Left lung (tissue), 10 donors: ENCODE results near the gene SNX21. TPM values are rescaled to one million over a fixed set of nuclear protein-coding genes. Genes with fewer than 3 reads are reported as not detected.

Experiments
- ATAC-seq: fragments of 200-7000 bp; cut with Tn5 transposase; one replicate; pipeline ENCODE4 v1.9.1; 2020; ENCODE audit warnings: moderate library complexity
- DNase-seq, 4 donors: peaks; one replicate each; pipeline ENCODE4 v3.0.0-alpha.2; 2013 to 2020
- H3K27ac ChIP-seq, 2 donors: fragments of 200-600 bp; sonication (generic) in 1 of 2; one replicate each; pipeline versions ENCODE4 v1.5.0 to v1.8.0; 2020 to 2021
- H3K27me3 ChIP-seq, 2 donors: fragments of 200-600 bp; sonication (generic) in 1 of 2; one replicate each; pipeline versions ENCODE4 v1.5.0 to v1.8.0; 2020 to 2021
- H3K36me3 ChIP-seq, 2 donors: fragments of 200-600 bp; sonication (generic) in 1 of 2; one replicate each; pipeline versions ENCODE4 v1.5.0 to v1.8.0; 2020 to 2021
- H3K4me1 ChIP-seq, 2 donors: fragments of 200-600 bp; one replicate each; pipeline ENCODE4 v1.8.0; 2021
- H3K4me3 ChIP-seq, 2 donors: fragments of 200-600 bp; sonication (generic) in 1 of 2; one replicate each; pipeline versions ENCODE4 v1.5.0 to v1.8.0; 2020 to 2021; ENCODE audit warnings: mild to moderate bottlenecking in 1 of 2
- H3K9me3 ChIP-seq, 2 donors: fragments of 200-600 bp; sonication (generic) in 1 of 2; one replicate each; pipeline versions ENCODE4 v1.5.0 to v1.8.0; 2020 to 2021
- intact Hi-C, 2 donors: fragments of 100-400 bp; cut with DNase I; formaldehyde crosslinking; loops; one replicate each; pipeline versions ENCODE4 v1.11.2 to v1.14.2; 2022
- polyA plus RNA-seq, 6 donors: library from polyadenylated mRNA; unstranded; fragments of 120-200 nt; gene quantifications; one replicate each; pipeline ENCODE4 v1.2.1, GENCODE V29; 2013; ENCODE audit not compliant: insufficient read length in 6 of 6
- total RNA-seq, 2 donors: library from RNA; stranded (reverse); fragmentation: NEBNext Ultra II Directional; extraction: Animal tissue kit (Norgen Biotek cat#: 25700); gene quantifications; one replicate each; pipeline ENCODE4 v1.2.1, GENCODE V29; 2021
- TF ChIP-seq, protein P1 (sequence below), 2 donors: fragments of 200-600 bp; sonication (generic) in 1 of 2; IDR thresholded peaks; one replicate each; pipeline versions ENCODE4 v1.5.0 to v1.8.0; 2021; ENCODE audit warnings: antibody characterized with exemption in 2 of 2
- donor health status: DM: no; HTN: yes; CAD: no.
- donor health status: DM: no; HTN: no; CAD: no.

Gene SNX21
- total and polyA plus RNA-seq, 8 donors = 14.5 to 26.3 (median 18.7) TPM

DNA sequence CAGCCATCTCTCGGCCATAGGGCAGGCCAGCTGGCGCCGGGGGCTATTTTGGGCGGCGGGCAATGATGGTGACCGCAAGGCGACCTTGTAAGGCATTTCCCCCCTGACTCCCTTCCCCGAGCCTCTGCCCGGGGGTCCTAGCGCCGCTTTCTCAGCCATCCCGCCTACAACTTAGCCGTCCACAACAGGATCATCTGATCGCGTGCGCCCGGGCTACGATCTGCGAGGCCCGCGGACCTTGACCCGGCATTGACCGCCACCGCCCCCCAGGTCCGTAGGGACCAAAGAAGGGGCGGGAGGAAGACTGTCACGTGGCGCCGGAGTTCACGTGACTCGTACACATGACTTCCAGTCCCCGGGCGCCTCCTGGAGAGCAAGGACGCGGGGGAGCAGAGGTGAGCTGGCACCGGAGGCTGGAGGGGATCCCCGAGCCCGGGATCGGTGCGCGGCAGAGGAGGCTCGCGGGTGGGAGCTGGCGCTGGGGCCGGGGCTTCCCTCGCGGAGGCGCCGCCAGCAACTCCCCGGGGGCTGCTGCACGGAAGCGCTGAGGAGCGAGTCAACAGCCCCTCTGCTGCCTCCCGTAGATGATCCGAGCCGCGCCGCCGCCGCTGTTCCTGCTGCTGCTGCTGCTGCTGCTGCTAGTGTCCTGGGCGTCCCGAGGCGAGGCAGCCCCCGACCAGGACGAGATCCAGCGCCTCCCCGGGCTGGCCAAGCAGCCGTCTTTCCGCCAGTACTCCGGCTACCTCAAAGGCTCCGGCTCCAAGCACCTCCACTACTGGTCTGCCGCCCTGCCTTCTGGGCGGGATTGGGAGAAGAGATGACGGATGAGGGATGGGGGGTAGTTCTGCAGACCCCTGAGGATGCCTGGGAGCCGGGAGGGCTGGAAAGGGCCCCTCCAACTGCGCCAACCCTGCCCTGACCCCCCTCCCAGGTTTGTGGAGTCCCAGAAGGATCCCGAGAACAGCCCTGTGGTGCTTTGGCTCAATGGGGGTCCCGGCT, 57.7 kb downstream of the SNX21 start, which contains the start of the genes CTSA and NEURL2:
Gene CTSA, plus strand, starts transcription at position 351 of the 999 bp plus-strand sequence. Its CDS starts 234 bp downstream, at position 585.
Gene NEURL2, minus strand, starts transcription at position 224 of the 999 bp plus-strand sequence. Its CDS starts 217 bp downstream, at position 7.
- TF ChIP-seq, protein P1, sequence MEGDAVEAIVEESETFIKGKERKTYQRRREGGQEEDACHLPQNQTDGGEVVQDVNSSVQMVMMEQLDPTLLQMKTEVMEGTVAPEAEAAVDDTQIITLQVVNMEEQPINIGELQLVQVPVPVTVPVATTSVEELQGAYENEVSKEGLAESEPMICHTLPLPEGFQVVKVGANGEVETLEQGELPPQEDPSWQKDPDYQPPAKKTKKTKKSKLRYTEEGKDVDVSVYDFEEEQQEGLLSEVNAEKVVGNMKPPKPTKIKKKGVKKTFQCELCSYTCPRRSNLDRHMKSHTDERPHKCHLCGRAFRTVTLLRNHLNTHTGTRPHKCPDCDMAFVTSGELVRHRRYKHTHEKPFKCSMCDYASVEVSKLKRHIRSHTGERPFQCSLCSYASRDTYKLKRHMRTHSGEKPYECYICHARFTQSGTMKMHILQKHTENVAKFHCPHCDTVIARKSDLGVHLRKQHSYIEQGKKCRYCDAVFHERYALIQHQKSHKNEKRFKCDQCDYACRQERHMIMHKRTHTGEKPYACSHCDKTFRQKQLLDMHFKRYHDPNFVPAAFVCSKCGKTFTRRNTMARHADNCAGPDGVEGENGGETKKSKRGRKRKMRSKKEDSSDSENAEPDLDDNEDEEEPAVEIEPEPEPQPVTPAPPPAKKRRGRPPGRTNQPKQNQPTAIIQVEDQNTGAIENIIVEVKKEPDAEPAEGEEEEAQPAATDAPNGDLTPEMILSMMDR (IDR thresholded peaks at IDR 0.05) = peak in 1 of 2 donors; percentile 10
- H3K9me3 ChIP-seq = no peaks in the 10 kb centered on the region
- ATAC-seq (peak; percentile 87), DNase-seq (peak; percentile 90 to 97 (median 92))
- intact Hi-C loops = no loop called here
- no peaks in the 10 kb centered on the region for H3K27me3 ChIP-seq
- H3K36me3 ChIP-seq = peaks cover 0 to 53% of the 10 kb centered on the region in 2 donors
- H3K4me3 ChIP-seq = peak within 1 kb of the TSS; percentile 94 to 97
- peak within 1 kb of the TSS; percentile 78 to 85 for H3K27ac ChIP-seq
- H3K4me1 ChIP-seq = peaks cover 10 to 42% of the 10 kb centered on the region in 2 donors

DNA sequence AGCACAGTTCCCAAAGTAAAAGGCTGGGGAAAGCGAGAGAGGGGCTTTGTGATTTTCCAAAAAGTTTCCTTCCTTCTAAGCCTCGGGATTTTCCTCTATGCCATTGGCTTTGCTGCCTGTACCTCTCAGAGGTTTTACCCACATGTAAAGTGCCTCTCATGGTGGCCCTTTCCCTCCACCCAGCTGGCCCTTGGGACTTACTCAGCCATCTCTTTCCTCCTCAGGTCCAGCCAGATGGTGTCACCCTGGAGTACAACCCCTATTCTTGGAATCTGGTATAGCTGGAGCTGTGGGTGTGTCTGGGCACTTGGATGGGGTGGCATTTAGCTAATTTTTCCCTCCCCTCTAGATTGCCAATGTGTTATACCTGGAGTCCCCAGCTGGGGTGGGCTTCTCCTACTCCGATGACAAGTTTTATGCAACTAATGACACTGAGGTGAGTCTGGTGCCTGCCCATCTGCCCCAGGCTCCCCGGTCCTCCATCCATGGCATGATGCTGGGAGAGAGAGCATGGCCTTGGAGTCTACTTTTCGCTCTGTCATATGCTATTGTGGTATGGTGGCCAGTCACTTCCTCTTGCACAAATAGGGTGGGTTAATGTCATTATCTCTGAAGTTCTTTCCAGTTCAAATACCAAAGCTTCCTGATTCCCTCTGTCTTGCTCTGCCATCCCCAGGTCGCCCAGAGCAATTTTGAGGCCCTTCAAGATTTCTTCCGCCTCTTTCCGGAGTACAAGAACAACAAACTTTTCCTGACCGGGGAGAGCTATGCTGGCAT, 58.6 kb downstream of the SNX21 start:
- Histone ChIP-seq H3K4me1 (peaks cover 10 to 42% of the 10 kb centered on the region in 2 donors), H3K27ac (peak overlapping the region; percentile 78 to 85), H3K36me3 (peaks cover 0 to 53% of the 10 kb centered on the region in 2 donors), H3K9me3 (no peaks in the 10 kb centered on the region), H3K27me3 (no peaks in the 10 kb centered on the region), H3K4me3 (peak overlapping the region; percentile 94 to 97)
- intact Hi-C loops = no loop called here
- ATAC-seq (peak; percentile 49), DNase-seq (peak in 2 of 4 donors; percentile 22 to 52)
- TF ChIP-seq, protein P1 (IDR thresholded peaks at IDR 0.05) = no peak

Other genes with a start within 250 kb of the SNX21 start
- gene WFDC10A, start 204.1 kb upstream of the SNX21 start, total RNA-seq = not detected
- gene WFDC10A, start 204.1 kb upstream of the SNX21 start, polyA plus RNA-seq = not detected
- not detected for gene WFDC9, start 202.5 kb upstream of the SNX21 start, total RNA-seq
- not detected for gene WFDC9, start 202.5 kb upstream of the SNX21 start, polyA plus RNA-seq
- not detected for gene WFDC11, start 163.6 kb upstream of the SNX21 start, total RNA-seq
- gene WFDC11, start 163.6 kb upstream of the SNX21 start, polyA plus RNA-seq = not detected
- gene WFDC13, start 131.8 kb upstream of the SNX21 start, total RNA-seq = not detected
- gene WFDC13, start 131.8 kb upstream of the SNX21 start, polyA plus RNA-seq = not detected
- 1 to 10 TPM in 1 of 2 donors, under 1 TPM in 1; 0.44 to 1.2 TPM for gene WFDC10B, start 128.8 kb upstream of the SNX21 start, total RNA-seq
- not detected for gene WFDC10B, start 128.8 kb upstream of the SNX21 start, polyA plus RNA-seq
- gene SPINT4, start 111.5 kb upstream of the SNX21 start, total RNA-seq = not detected
- gene SPINT4, start 111.5 kb upstream of the SNX21 start, polyA plus RNA-seq = not detected
- gene WFDC3, start 41.9 kb upstream of the SNX21 start, total RNA-seq = 1 to 10 TPM; 5.2 to 5.7 TPM
- 1 to 10 TPM in 3 of 6 donors, under 1 TPM in 3; 0.26 to 1.8 (median 1.1) TPM for gene WFDC3, start 41.9 kb upstream of the SNX21 start, polyA plus RNA-seq
- 10 to 100 TPM; 22.6 to 38.5 TPM for gene DNTTIP1, start 41.8 kb upstream of the SNX21 start, total RNA-seq
- 10 to 100 TPM; 25.7 to 30.9 (median 28.3) TPM for gene DNTTIP1, start 41.8 kb upstream of the SNX21 start, polyA plus RNA-seq
- gene UBE2C, start 21.2 kb upstream of the SNX21 start, total RNA-seq = 10 to 100 TPM in 1 of 2 donors, 1 to 10 TPM in 1; 5.9 to 17.1 TPM
- 10 to 100 TPM; 41.7 to 99.2 (median 59.9) TPM for gene UBE2C, start 21.2 kb upstream of the SNX21 start, polyA plus RNA-seq
- under 1 TPM; 0.42 to 0.61 TPM for gene TNNC2, start 6.5 kb upstream of the SNX21 start, total RNA-seq
- gene TNNC2, start 6.5 kb upstream of the SNX21 start, polyA plus RNA-seq = 1 to 10 TPM in 1 of 6 donors, under 1 TPM in 5; 0.21 to 1.2 (median 0.41) TPM
- 10 to 100 TPM; 23.8 to 28.7 TPM for gene ACOT8, start 23.6 kb downstream of the SNX21 start, total RNA-seq
- 10 to 100 TPM; 19.3 to 25.1 (median 21.4) TPM for gene ACOT8, start 23.6 kb downstream of the SNX21 start, polyA plus RNA-seq
- gene ZSWIM3, start 23.8 kb downstream of the SNX21 start, total RNA-seq = 1 to 10 TPM; 3.5 to 4.5 TPM
- gene ZSWIM3, start 23.8 kb downstream of the SNX21 start, polyA plus RNA-seq = 1 to 10 TPM; 4.9 to 6.7 (median 5.8) TPM
- gene ZSWIM1, start 47.4 kb downstream of the SNX21 start, total RNA-seq = 10 to 100 TPM in 1 of 2 donors, 1 to 10 TPM in 1; 9.9 to 10.2 TPM
- gene ZSWIM1, start 47.4 kb downstream of the SNX21 start, polyA plus RNA-seq = 10 to 100 TPM; 13.5 to 14.8 (median 14.0) TPM
- gene SPATA25, start 53.8 kb downstream of the SNX21 start, total RNA-seq = under 1 TPM; 0.70 to 0.89 TPM
- 1 to 10 TPM; 2.3 to 3.5 (median 3.2) TPM for gene SPATA25, start 53.8 kb downstream of the SNX21 start, polyA plus RNA-seq
- gene NEURL2, start 57.4 kb downstream of the SNX21 start, total RNA-seq = 1 to 10 TPM; 4.0 to 4.3 TPM
- gene NEURL2, start 57.4 kb downstream of the SNX21 start, polyA plus RNA-seq = 1 to 10 TPM; 3.4 to 5.6 (median 4.6) TPM
- 100 to 1,000 TPM; 234 to 268 TPM for gene CTSA, start 57.5 kb downstream of the SNX21 start, total RNA-seq
- gene CTSA, start 57.5 kb downstream of the SNX21 start, polyA plus RNA-seq = 10 to 100 TPM; 68.7 to 78.1 (median 71.0) TPM
- gene PLTP, start 78.4 kb downstream of the SNX21 start, total RNA-seq = 100 to 1,000 TPM; 162 to 172 TPM
- gene PLTP, start 78.4 kb downstream of the SNX21 start, polyA plus RNA-seq = 10 to 100 TPM; 42.6 to 68.6 (median 54.3) TPM
- 10 to 100 TPM; 26.1 to 33.0 TPM for gene PCIF1, start 100.9 kb downstream of the SNX21 start, total RNA-seq
- gene PCIF1, start 100.9 kb downstream of the SNX21 start, polyA plus RNA-seq = 10 to 100 TPM; 43.1 to 50.8 (median 45.4) TPM
- gene ZNF335, start 138.4 kb downstream of the SNX21 start, total RNA-seq = 10 to 100 TPM; 15.3 to 23.3 TPM
- 10 to 100 TPM; 15.3 to 22.7 (median 16.7) TPM for gene ZNF335, start 138.4 kb downstream of the SNX21 start, polyA plus RNA-seq
- 10 to 100 TPM in 1 of 2 donors, 1 to 10 TPM in 1; 2.5 to 25.8 TPM for gene MMP9, start 175.1 kb downstream of the SNX21 start, total RNA-seq
- gene MMP9, start 175.1 kb downstream of the SNX21 start, polyA plus RNA-seq = under 1 TPM; 0.26 to 0.69 (median 0.52) TPM
- 1 to 10 TPM in 1 of 2 donors, under 1 TPM in 1; 0.71 to 1.5 TPM for gene SLC12A5, start 195.4 kb downstream of the SNX21 start, total RNA-seq
- gene SLC12A5, start 195.4 kb downstream of the SNX21 start, polyA plus RNA-seq = 1 to 10 TPM; 1.0 to 2.9 (median 1.5) TPM